K562 (cell line): ENCODE results near the gene SPOCK2. TPM values are rescaled to one million over a fixed set of nuclear protein-coding genes. Genes with fewer than 3 reads are reported as not detected.
A peak's percentile ranks its signal among the peaks of the same experiment; 100 is the strongest.

Experiments used
- PRDM10 ChIP-seq: fragments of 450-650 bp; IDR thresholded peaks from 2 replicates; pipeline ENCODE4 v1.6.1; 2018; ENCODE audit not compliant: partially characterized antibody
- RAD21 ChIP-seq, 2 experiments: fragments of 250-450 bp in 1 of 2; fragments of 450-650 bp in 1 of 2; sonication (Bioruptor Pico) in 1 of 2; formaldehyde crosslinking in 1 of 2; IDR thresholded peaks in 1 of 2; conservative IDR thresholded peaks in 1 of 2; 2 replicates each; pipeline versions ENCODE4 v1.4.0 to v1.8.0; 2020 to 2022; ENCODE audit warnings: mild to moderate bottlenecking in 2 of 2, moderate library complexity in 1 of 2
- VEZF1 ChIP-seq: fragments of 200-800 bp; sonication (Bioruptor generic); IDR thresholded peaks from 2 replicates; pipeline ENCODE4 v1.6.1; 2017; ENCODE audit warnings: missing genetic modification characterization, missing compliant biosample characterization
- ZFX ChIP-seq: sonication (generic); formaldehyde crosslinking; IDR thresholded peaks from 2 replicates; pipeline ENCODE4 v1.8.0; 2022; ENCODE audit warnings: mild to moderate bottlenecking, missing genetic modification reagents, moderate library complexity
- ZNF407 ChIP-seq: fragments of 450-650 bp; IDR thresholded peaks from 2 replicates; pipeline ENCODE4 v1.6.1; 2016; ENCODE audit warnings: low read depth
- polyA plus RNA-seq, 8 experiments: library from polyadenylated mRNA; depleted of rRNA in 4 of 8; stranded (reverse) in 5 of 8; unstranded in 3 of 8; fragments of >200 nt; fragmentation: Nextera tagmentation in 2 of 8; fragmentation: Illumina TruSeq in 1 of 8; extraction: Ambion mirVana in 2 of 8; extraction: Trizol in 1 of 8; gene quantifications; 2 replicates each; pipeline versions ENCODE4 v1.2.1 to v1.2.3, GENCODE V29; 2011 to 2014; ENCODE audit warnings: inconsistent platforms in 1 of 8, missing spikeins in 1 of 8
- total RNA-seq, 7 experiments: library from RNA; depleted of rRNA in 6 of 7; stranded (reverse); fragments of >200 nt in 6 of 7; fragmentation: Illumina TruSeq in 2 of 7; extraction: Trizol in 2 of 7; gene quantifications; 2 replicates each; pipeline versions ENCODE4 v1.2.1 to v1.2.3, GENCODE V29; 2011 to 2021; ENCODE audit warnings: low replicate concordance in 1 of 7

The SPOCK2 gene
- total and polyA plus RNA-seq, 9 of the 15 experiments (the other 6 are each of a cell fraction or from before 2014, with no cell fraction given): 0.04 to 0.86 (median 0.11) TPM; not detected in 2

GRCh38 chr10:72061491-72061890, 26.9 kb downstream of the SPOCK2 start (continued):
- TF ChIP-seq PRDM10: peak; percentile 36
- TF ChIP-seq RAD21 (CRISPR knock-in tag; conservative IDR thresholded peaks at IDR 0.05 in 1 of 2, IDR thresholded peaks at IDR 0.05 in 1 of 2): peak; percentile 27 to 52; a peak in 3 of 4 replicates
- TF ChIP-seq VEZF1 (CRISPR knock-in tag): no peak
- no peak for TF ChIP-seq ZFX (CRISPR knock-in tag)
- TF ChIP-seq ZNF407: no peak
